H1 (cell line): ENCODE data around the gene ALG11. TPM values are rescaled to one million over a fixed set of nuclear protein-coding genes. Genes with fewer than 3 reads are reported as not detected.

Experiments used
- CTCF ChIA-PET: fragments of 300-600 bp; sonication (Branson Sonifier 250); formaldehyde crosslinking; loops from one replicate; lab custom pipeline; 2021; ENCODE audit not compliant: partially characterized antibody; lab: Charles Lee
- POLR2A ChIA-PET: fragments of 300-600 bp; sonication (Branson Sonifier 250); formaldehyde crosslinking; loops from one replicate; lab custom pipeline; 2021; ENCODE audit warnings: inconsistent platforms; ENCODE audit not compliant: partially characterized antibody; lab: Charles Lee
- DNase-seq, 2 experiments: peaks; one replicate each; pipeline versions ENCODE4 v3.0.0 to v3.0.0-alpha.2; 2010 to 2022; ENCODE audit warnings: low spot score in 2 of 2, low read depth in 1 of 2, mixed read lengths in 1 of 2
- FAIRE-seq: peaks from 2 replicates; lab custom pipeline; 2011; peaks lifted over from hg19 to GRCh38; lab: Jason Lieb, UNC
- H2AFZ ChIP-seq: 2 replicates; pipeline ENCODE4 v1.8.1; 2012; ENCODE audit warnings: low read length, inconsistent platforms
- H2AK5ac ChIP-seq: 2 replicates; pipeline ENCODE4 v1.6.1; 2013; ENCODE audit warnings: low read depth, low read length
- H2BK120ac ChIP-seq: replicated peaks from 2 replicates; pipeline ENCODE3; 2013; ENCODE audit warnings: low read depth, low read length, inconsistent platforms
- H2BK12ac ChIP-seq: 2 replicates; pipeline ENCODE4 v1.6.1; 2013; ENCODE audit warnings: low read depth, low read length
- H2BK15ac ChIP-seq: 2 replicates; pipeline ENCODE4 v1.6.1; 2013; ENCODE audit warnings: low read length
- H2BK20ac ChIP-seq: 2 replicates; pipeline ENCODE4 v1.6.1; 2013; ENCODE audit warnings: low read length
- H2BK5ac ChIP-seq: 2 replicates; pipeline ENCODE4 v1.6.1; 2013; ENCODE audit warnings: low read depth, low read length
- H3K14ac ChIP-seq: 2 replicates; pipeline ENCODE4 v1.6.1; 2013; ENCODE audit warnings: inconsistent platforms; ENCODE audit not compliant: insufficient read length
- H3K18ac ChIP-seq: 2 replicates; pipeline ENCODE4 v1.6.1; 2013; ENCODE audit warnings: low read length; ENCODE audit errors: extremely low read depth
- H3K23ac ChIP-seq: 2 replicates; pipeline ENCODE4 v1.6.1; 2013; ENCODE audit warnings: inconsistent platforms; ENCODE audit not compliant: insufficient read length
- H3K23me2 ChIP-seq: 2 replicates; pipeline ENCODE4 v1.6.1; 2013; ENCODE audit warnings: low read depth, low read length
- H3K27ac ChIP-seq: 2 replicates; pipeline ENCODE4 v1.6.1; 2011; ENCODE audit warnings: low read depth, low read length, inconsistent platforms
- H3K27me3 ChIP-seq, 4 experiments: replicated peaks in 1 of 4; 1 replicate in 1 of 4; 2 replicates in 3 of 4; pipeline versions ENCODE4 v1.6.1 to v1.8.1; 2011 to 2013; ENCODE audit warnings: low read length in 3 of 4, mild to moderate bottlenecking in 3 of 4, inconsistent platforms in 2 of 4, mixed read lengths in 2 of 4, moderate library complexity in 1 of 4; ENCODE audit not compliant: control insufficient read depth in 3 of 4, insufficient read depth in 3 of 4; ENCODE audit errors: extremely low read depth in 1 of 4
- H3K36me3 ChIP-seq, 4 experiments: 2 replicates each; pipeline versions ENCODE4 v1.6.1 to v1.8.1; 2011 to 2013; ENCODE audit warnings: mild to moderate bottlenecking in 4 of 4, low read length in 3 of 4, moderate library complexity in 2 of 4, control low read depth in 1 of 4, inconsistent platforms in 1 of 4; ENCODE audit not compliant: insufficient read depth in 4 of 4, control insufficient read depth in 2 of 4
- H3K4ac ChIP-seq: replicated peaks from 2 replicates; pipeline ENCODE3; 2013; ENCODE audit warnings: low read length, low read depth, mixed read lengths, inconsistent platforms; ENCODE audit not compliant: insufficient read length
- H3K4me1 ChIP-seq, 4 experiments: replicated peaks in 1 of 4; 1 replicate in 1 of 4; 2 replicates in 3 of 4; pipeline versions ENCODE4 v1.6.1 to v1.8.1; 2011 to 2013; ENCODE audit warnings: low read length in 3 of 4, inconsistent platforms in 2 of 4, mixed read lengths in 1 of 4; ENCODE audit not compliant: insufficient read depth in 4 of 4, control insufficient read depth in 3 of 4
- H3K4me2 ChIP-seq, 2 experiments: 2 replicates each; pipeline versions ENCODE4 v1.6.1 to v1.8.1; 2011 to 2013; ENCODE audit warnings: low read depth in 2 of 2, low read length in 2 of 2, control low read depth in 1 of 2, inconsistent platforms in 1 of 2, mild to moderate bottlenecking in 1 of 2; ENCODE audit not compliant: insufficient read depth in 1 of 2
- H3K4me3 ChIP-seq, 4 experiments: fragments of 200-600, 300-600 bp in 1 of 4; sonication (generic), shearing (Covaris generic), sonication (Bioruptor Twin) in 1 of 4; 2 replicates each; pipeline versions ENCODE4 v1.5.1 to v1.8.1; 2011 to 2016; ENCODE audit warnings: low read length in 4 of 4, low read depth in 3 of 4, control low read depth in 2 of 4, inconsistent platforms in 2 of 4, mild to moderate bottlenecking in 2 of 4, mixed read lengths in 1 of 4, moderate library complexity in 1 of 4; ENCODE audit not compliant: insufficient read depth in 2 of 4; ENCODE audit errors: extremely low read depth in 1 of 4
- H3K56ac ChIP-seq: replicated peaks from 2 replicates; pipeline ENCODE3; 2013; ENCODE audit warnings: low read depth, mild to moderate bottlenecking, mixed read lengths, low read length, inconsistent platforms; ENCODE audit not compliant: insufficient read length
- H3K79me1 ChIP-seq: 2 replicates; pipeline ENCODE4 v1.6.1; 2013; ENCODE audit warnings: low read depth, low read length, control low read depth
- H3K79me2 ChIP-seq, 2 experiments: 2 replicates each; pipeline versions ENCODE4 v1.6.1 to v1.8.1; 2012 to 2013; ENCODE audit warnings: low read length in 2 of 2, mild to moderate bottlenecking in 2 of 2, inconsistent platforms in 1 of 2; ENCODE audit not compliant: insufficient read depth in 2 of 2, control insufficient read depth in 1 of 2
- H3K9ac ChIP-seq, 4 experiments: replicated peaks in 1 of 4; 1 replicate in 1 of 4; 2 replicates in 3 of 4; pipeline versions ENCODE4 v1.6.1 to v1.8.1; 2011 to 2013; ENCODE audit warnings: low read depth in 3 of 4, low read length in 3 of 4, control low read depth in 2 of 4, mild to moderate bottlenecking in 2 of 4, moderate library complexity in 2 of 4, inconsistent platforms in 1 of 4; ENCODE audit errors: extremely low read depth in 1 of 4
- H3K9me3 ChIP-seq, 2 experiments: 2 replicates each; pipeline versions ENCODE4 v1.6.1 to v1.8.1; 2012 to 2013; ENCODE audit warnings: mild to moderate bottlenecking in 2 of 2, moderate library complexity in 2 of 2, control low read depth in 1 of 2, inconsistent platforms in 1 of 2, low read depth in 1 of 2, low read length in 1 of 2, mixed read lengths in 1 of 2; ENCODE audit not compliant: insufficient read depth in 2 of 2
- H4K20me1 ChIP-seq, 2 experiments: replicated peaks in 1 of 2; 2 replicates each; pipeline versions ENCODE3 to v1.8.1; 2011 to 2013; ENCODE audit warnings: inconsistent platforms in 2 of 2, low read length in 2 of 2, mild to moderate bottlenecking in 1 of 2; ENCODE audit not compliant: insufficient read depth in 2 of 2, control insufficient read depth in 1 of 2
- H4K5ac ChIP-seq: 2 replicates; pipeline ENCODE4 v1.6.1; 2013; ENCODE audit warnings: low read length, low read depth, mixed read lengths, inconsistent platforms; ENCODE audit not compliant: insufficient read length
- H4K8ac ChIP-seq: 2 replicates; pipeline ENCODE4 v1.8.0; 2013; ENCODE audit warnings: mild to moderate bottlenecking, moderate library complexity, low read length, inconsistent platforms; ENCODE audit not compliant: insufficient read depth; ENCODE audit errors: extremely low read depth
- H4K91ac ChIP-seq: replicated peaks from 2 replicates; pipeline ENCODE3; 2013; ENCODE audit warnings: low read length, mixed read lengths, inconsistent platforms; ENCODE audit not compliant: insufficient read length
- HDAC6 ChIP-seq: IDR thresholded peaks from one replicate; pipeline ENCODE4 v1.7.1; 2012; ENCODE audit warnings: low read depth, mild to moderate bottlenecking, inconsistent platforms, low read length, moderate library complexity
- RFX5 ChIP-seq: IDR thresholded peaks from 2 replicates; pipeline ENCODE4 v1.6.1; 2011; ENCODE audit warnings: low read depth, low read length, improper control_type of control experiment, borderline replicate concordance
- RNF2 ChIP-seq: fragments of 200-900, 300-1000 bp; sonication (generic); IDR thresholded peaks from 2 replicates; pipeline ENCODE4 v1.7.1; 2016; ENCODE audit warnings: borderline replicate concordance, low read depth, mild to moderate bottlenecking, antibody characterized with exemption, low read length; ENCODE audit not compliant: poor library complexity, severe bottlenecking; ENCODE audit errors: missing control alignments
- WGBS, 2 experiments: shearing (Covaris generic) in 1 of 2; methylation state at CpG; one replicate each; pipeline versions ENCODE4 v1.1.6 to v1.1.7; 2013 to 2015; ENCODE audit warnings: low lambda C conversion rate in 2 of 2, mixed read lengths in 2 of 2, inconsistent platforms in 1 of 2, low coverage in 1 of 2, missing lambda C conversion rate in 1 of 2; ENCODE audit not compliant: insufficient replicate concordance in 2 of 2, insufficient coverage in 1 of 2, insufficient read length in 1 of 2; ENCODE audit errors: extremely low coverage in 1 of 2, missing lambda C conversion rate in 1 of 2; 5-methylcytosine and 5-hydroxymethylcytosine counted together
- polyA plus RNA-seq, 7 experiments: library from polyadenylated mRNA; depleted of rRNA in 3 of 7; stranded (reverse) in 5 of 7; unstranded in 2 of 7; fragments of >200 nt in 5 of 7; fragments of 200-250 nt in 2 of 7; gene quantifications; 1 replicate in 5 of 7; 2 replicates in 1 of 7; 4 replicates in 1 of 7; pipeline versions ENCODE4 v1.2.1 to v1.2.3, GENCODE V29; 2011 to 2013; ENCODE audit warnings: missing spikeins in 2 of 7, mixed read lengths in 2 of 7
- total RNA-seq: library from RNA; stranded (reverse); fragmentation: NEBNext Ultra II Directional; extraction: Animal tissue kit (Norgen Biotek cat#: 25700); gene quantifications from 2 replicates; pipeline ENCODE4 v1.2.1, GENCODE V29; 2021

The ALG11 gene
- total and polyA plus RNA-seq, 2 of the 8 experiments (the other 6 are each of a cell fraction or from before 2014, with no cell fraction given), result 5.2 to 39.9 TPM

DNA sequence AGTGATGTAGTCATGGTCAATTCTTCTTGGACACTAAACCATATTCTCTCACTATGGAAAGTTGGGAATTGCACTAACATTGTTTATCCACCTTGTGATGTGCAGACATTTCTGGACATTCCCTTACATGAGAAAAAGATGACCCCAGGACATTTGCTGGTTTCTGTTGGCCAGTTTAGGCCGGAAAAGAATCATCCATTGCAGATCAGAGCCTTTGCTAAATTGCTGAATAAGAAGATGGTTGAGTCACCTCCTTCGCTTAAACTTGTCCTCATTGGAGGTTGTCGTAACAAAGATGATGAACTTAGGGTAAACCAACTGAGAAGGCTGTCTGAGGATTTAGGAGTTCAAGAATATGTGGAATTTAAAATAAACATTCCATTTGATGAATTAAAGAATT is 12.3 kb downstream of the ALG11 start, which contains the start of gene UTP14C:
Gene UTP14C, plus strand, starts transcription at position 211 of the 400 bp plus-strand sequence. CDS start 4,114 bp downstream, outside the sequence.
- Histone ChIP-seq H3K9me3 (peaks cover 6 to 8% of the 10 kb centered on the region in 2 experiments; a peak in 2 of 4 replicates), H3K9ac (no peak within 1 kb of the TSS), H3K79me1 (peaks cover 3% of the 10 kb centered on the region; the same call in 1 of the 2 replicates), H3K23me2 (no peaks in the 10 kb centered on the region), H3K18ac (no peak within 1 kb of the TSS), H2BK15ac (no peak within 1 kb of the TSS), H3K14ac (no peak within 1 kb of the TSS), H3K4me3 (no peak within 1 kb of the TSS), H2AK5ac (no peak within 1 kb of the TSS), H4K91ac (no peak within 1 kb of the TSS), H2BK120ac (no peak within 1 kb of the TSS), H4K20me1 (no peaks in the 10 kb centered on the region), H4K8ac (no peak within 1 kb of the TSS; the same call in 1 of the 2 replicates), H4K5ac (no peak within 1 kb of the TSS), H2BK20ac (no peak within 1 kb of the TSS), H3K79me2 (peaks cover 0 to 12% of the 10 kb centered on the region in 2 experiments; a peak in 2 of 4 replicates), H3K4me2 (no peak within 1 kb of the TSS), H2BK5ac (no peak within 1 kb of the TSS), H3K4me1 (no peaks in the 10 kb centered on the region), H3K23ac (no peak within 1 kb of the TSS), H2BK12ac (no peak within 1 kb of the TSS), H2AFZ (no peak within 1 kb of the TSS), H3K56ac (no peak within 1 kb of the TSS), H3K36me3 (peaks cover 3 to 65% (median 37%) of the 10 kb centered on the region in 4 experiments; a peak in 7 of 8 replicates), H3K27ac (no peak within 1 kb of the TSS), H3K27me3 (no peaks in the 10 kb centered on the region), H3K4ac (no peak within 1 kb of the TSS)
- 87% methylated on average over 3 of the region's 3 CpGs; no CpG with 5 or more reads in 1 of the 2 experiments for WGBS, 2 experiments
- FAIRE-seq (no peak), DNase-seq (no peak)
- CTCF ChIA-PET, result interaction anchor here (0.8 to 1.2 kb wide), 4 partner anchors 8 to 103 kb away, joined by 3 read pairs; partner anchors contain the start of gene ALG11
- no peak for TF ChIP-seq RFX5
- TF ChIP-seq HDAC6, result no peak
- TF ChIP-seq RNF2, result no peak
- POLR2A ChIA-PET, result interaction anchor here (0.9 kb wide), 1 partner anchor 8 kb away, joined by 3 read pairs; no protein-coding TSS in a partner anchor
